Hepatocyte (in vitro differentiated cells): ENCODE measurements around the gene WBP1L.

ENCODE experiments used
- EZH2phosphoT487 ChIP-seq: fragments of 200-600 bp; sonication (generic); IDR thresholded peaks from one replicate; pipeline ENCODE4 v1.6.1; 2018; ENCODE audit warnings: antibody characterized with exemption, mild to moderate bottlenecking, low read depth, moderate library complexity; ENCODE audit not compliant: unreplicated experiment, severe bottlenecking
- TF ChIP-seq, protein P1 (sequence below): fragments of 200-600 bp; sonication (generic); IDR thresholded peaks from 2 replicates; pipeline ENCODE4 v1.5.1; 2016; ENCODE audit warnings: antibody characterized with exemption, mild to moderate bottlenecking; ENCODE audit not compliant: poor library complexity

DNA sequence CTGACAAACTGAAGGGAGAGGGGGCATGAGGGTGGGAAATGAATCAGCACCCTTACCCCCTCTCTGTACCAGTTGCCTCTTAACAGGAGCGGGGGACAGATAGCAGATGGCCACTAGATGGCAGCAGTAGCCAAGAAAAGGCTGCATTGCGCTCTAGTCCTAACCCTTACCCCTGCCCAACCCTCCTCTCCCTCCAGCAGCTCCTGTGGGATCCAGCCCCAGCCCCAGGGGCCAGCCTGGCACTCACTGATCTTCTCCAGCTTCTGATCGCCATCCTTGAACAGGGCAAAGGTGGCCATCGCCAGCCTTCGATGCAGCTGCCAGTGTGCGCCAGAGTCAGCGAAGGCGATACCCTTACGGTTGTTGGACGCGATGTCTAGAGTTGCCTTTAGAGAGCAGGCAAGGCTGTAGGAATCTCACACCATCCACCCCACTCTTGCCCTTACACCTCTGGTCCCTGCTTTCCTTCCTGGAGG, 91.3 kb downstream of the WBP1L start:
- TF ChIP-seq, protein P1, sequence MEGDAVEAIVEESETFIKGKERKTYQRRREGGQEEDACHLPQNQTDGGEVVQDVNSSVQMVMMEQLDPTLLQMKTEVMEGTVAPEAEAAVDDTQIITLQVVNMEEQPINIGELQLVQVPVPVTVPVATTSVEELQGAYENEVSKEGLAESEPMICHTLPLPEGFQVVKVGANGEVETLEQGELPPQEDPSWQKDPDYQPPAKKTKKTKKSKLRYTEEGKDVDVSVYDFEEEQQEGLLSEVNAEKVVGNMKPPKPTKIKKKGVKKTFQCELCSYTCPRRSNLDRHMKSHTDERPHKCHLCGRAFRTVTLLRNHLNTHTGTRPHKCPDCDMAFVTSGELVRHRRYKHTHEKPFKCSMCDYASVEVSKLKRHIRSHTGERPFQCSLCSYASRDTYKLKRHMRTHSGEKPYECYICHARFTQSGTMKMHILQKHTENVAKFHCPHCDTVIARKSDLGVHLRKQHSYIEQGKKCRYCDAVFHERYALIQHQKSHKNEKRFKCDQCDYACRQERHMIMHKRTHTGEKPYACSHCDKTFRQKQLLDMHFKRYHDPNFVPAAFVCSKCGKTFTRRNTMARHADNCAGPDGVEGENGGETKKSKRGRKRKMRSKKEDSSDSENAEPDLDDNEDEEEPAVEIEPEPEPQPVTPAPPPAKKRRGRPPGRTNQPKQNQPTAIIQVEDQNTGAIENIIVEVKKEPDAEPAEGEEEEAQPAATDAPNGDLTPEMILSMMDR, result peak; percentile 80
- TF ChIP-seq EZH2phosphoT487, result no peak
